HG03196 (cell line): ENCODE measurements around the gene PPTC7.
"Not testable (repeated sequence)": the region's sequence is repeated elsewhere in the genome, so short reads cannot be mapped to it uniquely, and the experiment has no call there.

Experiments used
- ATAC-seq: cut with Tn5 transposase; IDR thresholded peaks from one replicate; pipeline ENCODE4 v1.9.1; 2021; ENCODE audit not compliant: unreplicated experiment

Gene PPTC7

GRCh38 chr12:110537605-110538409 is 45.3 kb downstream of the PPTC7 start:
- ATAC-seq: no peak

GRCh38 chr12:110536834-110537604 is 46.1 kb downstream of the PPTC7 start:
- no peak for ATAC-seq

GRCh38 chr12:110534811-110535210 is 48.3 kb downstream of the PPTC7 start:
- ATAC-seq: no peak

GRCh38 chr12:110533607-110534006 is 49.5 kb downstream of the PPTC7 start:
- no peak for ATAC-seq

- ATAC-seq: no peak
These were observed 50.5 kb downstream of the PPTC7 start for GRCh38 chr12:110532644-110533043.

GRCh38 chr12:110531741-110532333 is 51.3 kb downstream of the PPTC7 start:
- ATAC-seq: peak; percentile 76

GRCh38 chr12:110530511-110530910 is 52.6 kb downstream of the PPTC7 start:
- no peak for ATAC-seq

GRCh38 chr12:110528277-110528839 is 54.8 kb downstream of the PPTC7 start:
- ATAC-seq: no peak

- not testable (repeated sequence) for ATAC-seq
These were observed 62.0 kb downstream of the PPTC7 start for GRCh38 chr12:110520876-110521712.

GRCh38 chr12:110518014-110518413 is 65.1 kb downstream of the PPTC7 start:
- not testable (repeated sequence) for ATAC-seq

- no peak for ATAC-seq
These were observed 66.1 kb downstream of the PPTC7 start for GRCh38 chr12:110516995-110517394.

- ATAC-seq: no peak
These were observed 68.8 kb downstream of the PPTC7 start for GRCh38 chr12:110514363-110514762.

- ATAC-seq: no peak
These were observed 69.3 kb downstream of the PPTC7 start for GRCh38 chr12:110513842-110514241.

GRCh38 chr12:110508071-110508586 is 75.0 kb downstream of the PPTC7 start:
- no peak for ATAC-seq

GRCh38 chr12:110505332-110505731 is 77.8 kb downstream of the PPTC7 start:
- no peak for ATAC-seq

- no peak for ATAC-seq
These were observed 79.7 kb downstream of the PPTC7 start for GRCh38 chr12:110503432-110503831.

- peak; percentile 90 for ATAC-seq
These were observed 81.1 kb downstream of the PPTC7 start, which contains the start of the genes RAD9B and VPS29 for GRCh38 chr12:110501752-110502738. RAD9B (plus strand) TSS chr12:110502331; CDS start chr12:110502338, 7 bp downstream. VPS29 (minus strand) TSS chr12:110502111; CDS start chr12:110502051, 60 bp downstream.

- ATAC-seq: peak; percentile 18
These were observed 81.7 kb downstream of the PPTC7 start for GRCh38 chr12:110501399-110501751.
